ENCODE data around the gene CPED1.

- TF ChIP-seq, protein P1, sequence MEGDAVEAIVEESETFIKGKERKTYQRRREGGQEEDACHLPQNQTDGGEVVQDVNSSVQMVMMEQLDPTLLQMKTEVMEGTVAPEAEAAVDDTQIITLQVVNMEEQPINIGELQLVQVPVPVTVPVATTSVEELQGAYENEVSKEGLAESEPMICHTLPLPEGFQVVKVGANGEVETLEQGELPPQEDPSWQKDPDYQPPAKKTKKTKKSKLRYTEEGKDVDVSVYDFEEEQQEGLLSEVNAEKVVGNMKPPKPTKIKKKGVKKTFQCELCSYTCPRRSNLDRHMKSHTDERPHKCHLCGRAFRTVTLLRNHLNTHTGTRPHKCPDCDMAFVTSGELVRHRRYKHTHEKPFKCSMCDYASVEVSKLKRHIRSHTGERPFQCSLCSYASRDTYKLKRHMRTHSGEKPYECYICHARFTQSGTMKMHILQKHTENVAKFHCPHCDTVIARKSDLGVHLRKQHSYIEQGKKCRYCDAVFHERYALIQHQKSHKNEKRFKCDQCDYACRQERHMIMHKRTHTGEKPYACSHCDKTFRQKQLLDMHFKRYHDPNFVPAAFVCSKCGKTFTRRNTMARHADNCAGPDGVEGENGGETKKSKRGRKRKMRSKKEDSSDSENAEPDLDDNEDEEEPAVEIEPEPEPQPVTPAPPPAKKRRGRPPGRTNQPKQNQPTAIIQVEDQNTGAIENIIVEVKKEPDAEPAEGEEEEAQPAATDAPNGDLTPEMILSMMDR (IDR thresholded peaks at IDR 0.05), result no peak
- TF ChIP-seq POLR2A (IDR thresholded peaks at IDR 0.05), result no peak
Observed at GRCh38 chr7:121026577-121027111, 38.1 kb downstream of the CPED1 start.
